Neural progenitor cell (in vitro differentiated cells): Measurements from ENCODE around the gene TCAF1.

Experiments
- EZH2 ChIP-seq: fragments of 200-600 bp; sonication (generic); IDR thresholded peaks from 2 replicates; pipeline ENCODE4 v1.6.1; 2017; ENCODE audit warnings: antibody characterized with exemption, mild to moderate bottlenecking, moderate library complexity
- TF ChIP-seq, protein P1 (sequence below): fragments of 200-600 bp; sonication (generic); IDR thresholded peaks from 2 replicates; pipeline ENCODE4 v1.5.1; 2017; ENCODE audit warnings: antibody characterized with exemption, mild to moderate bottlenecking

DNA sequence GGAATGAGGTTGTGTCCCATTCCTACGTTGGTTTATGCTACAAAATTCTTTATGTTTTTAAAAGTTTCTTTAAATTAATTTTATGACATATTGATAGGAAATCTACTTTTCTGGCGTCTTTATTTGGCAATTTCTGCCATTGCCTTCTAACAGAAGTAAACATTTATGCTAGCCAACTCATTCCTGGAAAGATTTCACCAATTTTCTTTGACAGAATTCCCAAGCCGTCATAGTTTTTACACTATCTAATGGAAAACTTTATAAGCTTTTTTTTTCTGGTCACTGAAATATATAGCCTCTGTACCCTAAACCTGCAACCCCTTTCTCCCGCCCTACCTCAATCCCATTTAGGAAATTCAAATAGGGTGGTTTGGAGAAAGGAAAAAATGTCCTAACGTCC, 6.1 kb upstream of the TCAF1 start:
- TF ChIP-seq EZH2 = no peak
- TF ChIP-seq, protein P1, sequence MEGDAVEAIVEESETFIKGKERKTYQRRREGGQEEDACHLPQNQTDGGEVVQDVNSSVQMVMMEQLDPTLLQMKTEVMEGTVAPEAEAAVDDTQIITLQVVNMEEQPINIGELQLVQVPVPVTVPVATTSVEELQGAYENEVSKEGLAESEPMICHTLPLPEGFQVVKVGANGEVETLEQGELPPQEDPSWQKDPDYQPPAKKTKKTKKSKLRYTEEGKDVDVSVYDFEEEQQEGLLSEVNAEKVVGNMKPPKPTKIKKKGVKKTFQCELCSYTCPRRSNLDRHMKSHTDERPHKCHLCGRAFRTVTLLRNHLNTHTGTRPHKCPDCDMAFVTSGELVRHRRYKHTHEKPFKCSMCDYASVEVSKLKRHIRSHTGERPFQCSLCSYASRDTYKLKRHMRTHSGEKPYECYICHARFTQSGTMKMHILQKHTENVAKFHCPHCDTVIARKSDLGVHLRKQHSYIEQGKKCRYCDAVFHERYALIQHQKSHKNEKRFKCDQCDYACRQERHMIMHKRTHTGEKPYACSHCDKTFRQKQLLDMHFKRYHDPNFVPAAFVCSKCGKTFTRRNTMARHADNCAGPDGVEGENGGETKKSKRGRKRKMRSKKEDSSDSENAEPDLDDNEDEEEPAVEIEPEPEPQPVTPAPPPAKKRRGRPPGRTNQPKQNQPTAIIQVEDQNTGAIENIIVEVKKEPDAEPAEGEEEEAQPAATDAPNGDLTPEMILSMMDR = no peak
